Lower lobe of right lung (tissue), 2 donors: ENCODE results near the gene ANKRD13B. TPM values are rescaled to one million over a fixed set of nuclear protein-coding genes. Genes with fewer than 3 reads are reported as not detected.
"Not testable (repeated sequence)": the region's sequence is repeated elsewhere in the genome, so short reads cannot be mapped to it uniquely, and the experiment has no call there.

Source experiments
- ATAC-seq, 2 donors: fragments of 200-7000 bp; cut with Tn5 transposase; one replicate each; pipeline ENCODE4 v1.9.1; 2020 to 2022; ENCODE audit warnings: mild to moderate bottlenecking in 2 of 2, moderate library complexity in 2 of 2
- DNase-seq: peaks from one replicate; pipeline ENCODE4 v3.0.0-alpha.2; 2020
- H3K27ac ChIP-seq: fragments of 200-600 bp; one replicate; pipeline ENCODE4 v1.8.0; 2022
- H3K27me3 ChIP-seq: fragments of 200-600 bp; one replicate; pipeline ENCODE4 v1.8.0; 2022; ENCODE audit warnings: low read depth
- H3K36me3 ChIP-seq: fragments of 200-600 bp; one replicate; pipeline ENCODE4 v1.8.0; 2022; ENCODE audit warnings: mild to moderate bottlenecking
- H3K4me1 ChIP-seq: fragments of 200-600 bp; one replicate; pipeline ENCODE4 v1.8.0; 2022
- H3K4me3 ChIP-seq: fragments of 200-600 bp; one replicate; pipeline ENCODE4 v1.8.0; 2022; ENCODE audit warnings: mild to moderate bottlenecking
- H3K9me3 ChIP-seq: fragments of 200-600 bp; one replicate; pipeline ENCODE4 v1.8.0; 2022
- intact Hi-C: fragments of 100-400 bp; cut with DNase I; formaldehyde crosslinking; loops from one replicate; pipeline ENCODE4 v1.11.0; 2022
- total RNA-seq: library from RNA; stranded (reverse); fragmentation: NEBNext Ultra II Directional; extraction: Animal tissue kit (Norgen Biotek cat#: 25700); gene quantifications from one replicate; pipeline ENCODE4 v1.2.1, GENCODE V29; 2021
- TF ChIP-seq, protein P1 (sequence below): fragments of 200-600 bp; IDR thresholded peaks from one replicate; pipeline ENCODE4 v1.8.0; 2022; ENCODE audit warnings: antibody characterized with exemption, mild to moderate bottlenecking
- donor health status: DM: no; HTN: yes; CAD: no; lungs with severe emphysema.

ANKRD13B gene
- total RNA-seq, 1 donor from 2014 or later: 6.6 TPM

DNA sequence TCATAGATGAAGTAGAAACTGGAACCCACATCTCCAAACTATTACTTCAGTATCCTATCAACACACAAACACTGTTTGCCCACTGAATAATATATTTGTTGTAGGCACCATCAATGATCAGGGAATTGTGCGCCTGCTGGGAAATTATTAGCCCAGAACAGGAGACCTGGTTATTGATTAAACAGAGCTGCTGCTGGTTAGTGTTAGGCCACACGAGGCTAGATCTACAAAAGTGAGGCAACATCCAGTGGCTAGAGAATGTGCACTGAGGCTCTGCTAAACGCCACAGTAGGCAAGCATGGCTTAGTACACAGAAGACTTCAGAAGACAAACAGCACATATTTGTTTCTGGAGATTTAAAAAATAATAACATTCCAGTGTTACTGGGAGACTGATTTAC, 37.1 kb upstream of the ANKRD13B start:
- peaks cover 19% of the 10 kb centered on the region for H3K4me1 ChIP-seq
- no peaks in the 10 kb centered on the region for H3K27me3 ChIP-seq
- TF ChIP-seq, protein P1, sequence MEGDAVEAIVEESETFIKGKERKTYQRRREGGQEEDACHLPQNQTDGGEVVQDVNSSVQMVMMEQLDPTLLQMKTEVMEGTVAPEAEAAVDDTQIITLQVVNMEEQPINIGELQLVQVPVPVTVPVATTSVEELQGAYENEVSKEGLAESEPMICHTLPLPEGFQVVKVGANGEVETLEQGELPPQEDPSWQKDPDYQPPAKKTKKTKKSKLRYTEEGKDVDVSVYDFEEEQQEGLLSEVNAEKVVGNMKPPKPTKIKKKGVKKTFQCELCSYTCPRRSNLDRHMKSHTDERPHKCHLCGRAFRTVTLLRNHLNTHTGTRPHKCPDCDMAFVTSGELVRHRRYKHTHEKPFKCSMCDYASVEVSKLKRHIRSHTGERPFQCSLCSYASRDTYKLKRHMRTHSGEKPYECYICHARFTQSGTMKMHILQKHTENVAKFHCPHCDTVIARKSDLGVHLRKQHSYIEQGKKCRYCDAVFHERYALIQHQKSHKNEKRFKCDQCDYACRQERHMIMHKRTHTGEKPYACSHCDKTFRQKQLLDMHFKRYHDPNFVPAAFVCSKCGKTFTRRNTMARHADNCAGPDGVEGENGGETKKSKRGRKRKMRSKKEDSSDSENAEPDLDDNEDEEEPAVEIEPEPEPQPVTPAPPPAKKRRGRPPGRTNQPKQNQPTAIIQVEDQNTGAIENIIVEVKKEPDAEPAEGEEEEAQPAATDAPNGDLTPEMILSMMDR: no peak
- intact Hi-C loops: no loop called here
- H3K4me3 ChIP-seq: no peak overlapping the region
- no peak overlapping the region for H3K27ac ChIP-seq
- ATAC-seq (peak in 1 of 2 donors; percentile 59), DNase-seq (no peak)
- H3K36me3 ChIP-seq: no peaks in the 10 kb centered on the region
- no peaks in the 10 kb centered on the region for H3K9me3 ChIP-seq

DNA sequence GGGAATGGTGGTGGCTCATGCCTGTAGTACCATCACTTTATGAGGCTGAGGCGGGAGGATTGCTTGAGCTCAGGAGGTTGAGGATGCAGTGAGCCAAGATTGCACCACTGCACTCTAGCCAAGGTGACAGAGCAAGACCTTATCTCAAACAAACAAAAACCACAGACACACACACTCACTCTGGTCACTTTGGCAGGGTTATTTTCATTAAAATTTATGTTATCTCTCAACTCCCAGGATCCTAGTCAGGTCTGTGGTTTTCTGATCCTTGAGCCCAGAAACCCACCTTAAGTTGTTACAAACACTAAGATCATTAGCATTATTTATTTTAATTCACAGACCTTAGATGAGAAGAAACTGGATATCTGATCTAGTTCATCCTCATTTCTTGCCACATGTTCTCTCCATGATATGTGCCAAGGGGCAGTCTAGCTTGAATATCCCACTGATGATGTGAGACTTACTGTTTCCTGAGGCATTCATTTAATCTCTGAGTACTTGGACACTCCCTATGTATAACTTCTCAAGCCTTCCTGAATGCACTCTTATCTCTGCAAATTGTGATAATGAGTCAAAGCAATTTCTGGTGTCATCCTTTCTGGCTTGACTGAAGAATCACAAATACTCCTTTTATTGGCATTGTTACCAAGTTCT, 35.7 kb upstream of the ANKRD13B start:
- Histone ChIP-seq H3K27ac (no peak overlapping the region), H3K4me3 (no peak overlapping the region), H3K9me3 (no peaks in the 10 kb centered on the region), H3K4me1 (peaks cover 33% of the 10 kb centered on the region), H3K36me3 (peaks cover 7% of the 10 kb centered on the region), H3K27me3 (no peaks in the 10 kb centered on the region)
- DNase-seq (no peak), ATAC-seq (no peak)
- intact Hi-C loops: no loop called here
- TF ChIP-seq, protein P1: no peak

DNA sequence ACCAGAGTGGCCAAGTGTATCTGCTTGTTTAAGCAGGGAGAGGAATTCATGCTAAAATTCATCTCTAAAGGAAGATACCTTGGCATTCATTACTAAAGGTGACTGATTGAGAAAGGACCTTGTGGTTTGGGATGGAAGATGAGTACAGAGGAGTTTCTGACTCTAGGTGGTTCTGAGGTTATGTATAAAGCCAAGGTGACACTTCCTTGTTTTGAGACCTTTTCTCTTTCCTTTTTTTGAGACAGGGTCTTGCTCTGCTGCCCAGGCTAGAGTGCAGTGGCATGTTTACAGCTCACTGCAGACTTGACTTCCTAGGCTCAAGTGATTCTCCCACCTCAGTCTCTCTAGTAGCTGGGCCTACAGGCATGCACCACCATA, 35.2 kb upstream of the ANKRD13B start:
- Histone ChIP-seq H3K4me1 (peaks cover 38% of the 10 kb centered on the region), H3K27ac (no peak overlapping the region), H3K27me3 (no peaks in the 10 kb centered on the region), H3K4me3 (no peak overlapping the region), H3K36me3 (peaks cover 13% of the 10 kb centered on the region), H3K9me3 (no peaks in the 10 kb centered on the region)
- DNase-seq (no peak), ATAC-seq (no peak)
- intact Hi-C loops: no loop called here
- TF ChIP-seq, protein P1: no peak

DNA sequence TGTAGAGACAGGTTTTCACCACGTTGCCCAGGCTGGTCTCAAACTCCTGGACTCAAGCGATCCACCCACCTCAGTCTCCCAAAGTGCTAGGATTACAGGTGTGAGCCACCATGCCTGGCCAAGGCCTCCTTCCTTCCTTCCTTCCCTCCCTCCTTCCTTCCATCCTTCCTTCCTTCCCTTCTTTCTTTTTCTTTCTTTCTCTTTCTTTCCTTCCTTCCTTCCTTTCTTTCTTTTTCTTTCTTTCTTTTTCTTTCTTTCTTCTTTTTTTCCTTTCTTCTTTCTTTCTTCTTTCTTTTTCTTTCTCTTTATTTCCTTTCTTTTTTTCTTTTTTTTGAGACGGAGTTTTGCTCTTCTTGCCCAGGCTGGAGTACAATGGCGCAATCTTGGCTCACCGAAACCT, 34.8 kb upstream of the ANKRD13B start:
- H3K27me3 ChIP-seq, ATAC-seq, H3K4me3 ChIP-seq, H3K9me3 ChIP-seq, DNase-seq, H3K27ac ChIP-seq, intact Hi-C loops: not testable (repeated sequence)
- peaks cover 40% of the 10 kb centered on the region for H3K4me1 ChIP-seq
- peaks cover 16% of the 10 kb centered on the region for H3K36me3 ChIP-seq

DNA sequence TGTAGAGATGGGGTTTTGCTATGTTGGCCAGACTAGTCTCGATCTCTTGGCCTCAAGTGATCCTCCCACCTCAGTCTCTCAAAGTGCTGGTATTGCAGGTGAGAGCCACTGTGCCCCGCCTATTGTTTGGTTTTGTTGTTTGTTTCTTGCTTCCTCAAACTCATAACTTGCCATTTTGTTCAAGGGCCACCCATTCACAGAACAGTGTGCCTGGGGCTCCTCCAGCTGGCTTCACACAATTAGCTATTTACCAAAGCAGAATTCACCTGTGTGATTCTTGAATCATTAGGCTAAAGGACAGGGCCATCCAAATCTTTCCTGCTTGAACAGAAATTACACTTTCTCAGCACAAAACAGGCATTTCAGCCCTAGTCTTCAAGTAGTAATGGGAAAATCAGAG, 33.3 kb upstream of the ANKRD13B start:
- ATAC-seq: no peak
- TF ChIP-seq, protein P1: no peak
- H3K9me3 ChIP-seq: no peaks in the 10 kb centered on the region
- H3K27ac ChIP-seq: no peak overlapping the region
- H3K36me3 ChIP-seq: peaks cover 16% of the 10 kb centered on the region
- intact Hi-C loops: no loop called here
- peaks cover 51% of the 10 kb centered on the region for H3K4me1 ChIP-seq
- no peak for DNase-seq
- no peaks in the 10 kb centered on the region for H3K27me3 ChIP-seq
- H3K4me3 ChIP-seq: no peak overlapping the region

DNA sequence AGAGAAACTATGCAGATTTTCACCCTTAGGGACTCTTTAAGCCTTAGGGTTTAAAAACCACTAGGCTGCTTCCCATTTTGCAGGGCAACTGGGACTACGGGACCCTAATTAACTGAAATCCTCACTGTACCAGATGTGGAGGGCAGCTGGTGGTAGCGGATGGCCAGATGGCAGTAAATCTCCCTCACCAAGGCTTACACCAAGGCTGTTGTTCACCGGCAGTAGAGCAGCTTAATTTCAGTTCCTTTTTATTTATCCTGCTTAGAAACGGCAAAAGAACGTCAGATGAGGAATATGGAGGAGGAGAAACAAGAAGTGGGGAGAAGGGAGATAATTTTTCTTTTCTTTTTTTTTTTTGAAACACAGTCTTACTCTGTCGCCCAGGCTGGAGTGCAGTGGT, 32.6 kb upstream of the ANKRD13B start:
- TF ChIP-seq, protein P1: no peak
- H3K4me1 ChIP-seq: peaks cover 58% of the 10 kb centered on the region
- H3K36me3 ChIP-seq: peaks cover 16% of the 10 kb centered on the region
- peak overlapping the region; percentile 37 for H3K27ac ChIP-seq
- intact Hi-C loops: no loop called here
- ATAC-seq: peak in 1 of 2 donors; percentile 31
- H3K27me3 ChIP-seq: no peaks in the 10 kb centered on the region
- no peaks in the 10 kb centered on the region for H3K9me3 ChIP-seq
- H3K4me3 ChIP-seq: no peak overlapping the region
- DNase-seq: no peak
